ENCODE measurements around the gene NDST3. TPM values are rescaled to one million over a fixed set of nuclear protein-coding genes. Genes with fewer than 3 reads are reported as not detected.

NDST3 gene
- total RNA-seq, 1 experiment from 2014 or later: 0.04 TPM

DNA sequence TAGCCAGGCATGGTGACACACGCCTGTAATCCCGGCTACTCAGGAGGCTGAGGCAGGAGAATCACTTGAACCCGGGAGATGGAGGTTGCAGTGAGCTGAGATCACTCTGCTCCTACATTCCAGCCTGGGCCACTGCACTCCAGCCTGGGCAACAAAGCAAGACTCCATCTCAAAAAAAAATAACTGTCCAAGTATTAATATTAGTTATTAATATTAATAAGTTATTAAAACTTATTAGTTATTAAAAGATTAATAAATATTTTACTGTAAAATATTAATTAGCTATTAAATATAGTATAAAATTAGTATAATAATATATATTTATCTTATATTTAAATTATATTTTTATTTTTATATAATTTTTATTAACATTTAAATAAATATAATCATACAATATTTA lies 19.5 kb upstream of the NDST3 start:
- DNase-seq: no peak
- no peak for ATAC-seq
- no peaks in the 10 kb centered on the region for H4K20me1 ChIP-seq (ENCODE audit: low read length)
- no peak overlapping the region for H3K4me3 ChIP-seq (ENCODE audit: low read length)
- no peak overlapping the region for H2AFZ ChIP-seq (ENCODE audit: low read length)
- no peaks in the 10 kb centered on the region for H3K79me2 ChIP-seq (ENCODE audit: low read length)
- no peak for TF ChIP-seq EZH2phosphoT487 (IDR thresholded peaks at IDR 0.05; ENCODE audit: borderline replicate concordance, low read length)
- H3K27ac ChIP-seq (ENCODE audit: low read length): no peak overlapping the region
- no peaks in the 10 kb centered on the region for H3K36me3 ChIP-seq (ENCODE audit: low read depth, low read length)
- H3K4me1 ChIP-seq (ENCODE audit: insufficient read depth, low read length): no peaks in the 10 kb centered on the region
- POLR2A ChIA-PET (ENCODE audit: unreplicated experiment): no interaction called here
- no peak overlapping the region for H3K9ac ChIP-seq (ENCODE audit: low read length)
- CTCF ChIA-PET: no interaction called here
- BruUV-seq (replicated peaks): no TSS peak
- H3K9me3 ChIP-seq (ENCODE audit: low read length): no peaks in the 10 kb centered on the region
- no peak overlapping the region for H3K4me2 ChIP-seq (ENCODE audit: low read length)
- intact Hi-C loops (cut with micrococcal nuclease): no loop called here
- no peaks in the 10 kb centered on the region for H3K27me3 ChIP-seq (ENCODE audit: low read length)
- H3K9me2 ChIP-seq (replicated peaks; ENCODE audit: low read length): no peaks in the 10 kb centered on the region
- no peaks in the 10 kb centered on the region for H3F3A ChIP-seq (ENCODE audit: low read length, unreplicated experiment)

GRCh38 chr4:118018381-118019145 lies 15.7 kb upstream of the NDST3 start:
- Histone ChIP-seq H3K4me1 (ENCODE audit: insufficient read depth, low read length) (no peaks in the 10 kb centered on the region), H3K9ac (ENCODE audit: low read length) (no peak overlapping the region), H3K36me3 (ENCODE audit: low read depth, low read length) (no peaks in the 10 kb centered on the region), H3F3A (ENCODE audit: low read length, unreplicated experiment) (no peaks in the 10 kb centered on the region), H3K79me2 (ENCODE audit: low read length) (no peaks in the 10 kb centered on the region), H3K4me2 (ENCODE audit: low read length) (no peak overlapping the region), H2AFZ (ENCODE audit: low read length) (no peak overlapping the region), H4K20me1 (ENCODE audit: low read length) (no peaks in the 10 kb centered on the region), H3K27me3 (ENCODE audit: low read length) (no peaks in the 10 kb centered on the region), H3K4me3 (ENCODE audit: low read length) (no peak overlapping the region), H3K9me3 (ENCODE audit: low read length) (no peaks in the 10 kb centered on the region), H3K27ac (ENCODE audit: low read length) (no peak overlapping the region), H3K9me2 (replicated peaks; ENCODE audit: low read length) (no peaks in the 10 kb centered on the region)
- no peak for DNase-seq
- no peak for ATAC-seq
- no TSS peak for BruUV-seq (replicated peaks)
- TF ChIP-seq EZH2phosphoT487 (IDR thresholded peaks at IDR 0.05; ENCODE audit: borderline replicate concordance, low read length) (no peak), CTCF (conservative IDR thresholded peaks at IDR 0.05; ENCODE audit: low read depth, low read length) (no peak), EZH2 (IDR thresholded peaks at IDR 0.05; ENCODE audit: low read length, unreplicated experiment) (no peak)
- CTCF ChIA-PET: no interaction called here
- POLR2A ChIA-PET (ENCODE audit: unreplicated experiment): no interaction called here
- intact Hi-C loops (cut with micrococcal nuclease): no loop called here

DNA sequence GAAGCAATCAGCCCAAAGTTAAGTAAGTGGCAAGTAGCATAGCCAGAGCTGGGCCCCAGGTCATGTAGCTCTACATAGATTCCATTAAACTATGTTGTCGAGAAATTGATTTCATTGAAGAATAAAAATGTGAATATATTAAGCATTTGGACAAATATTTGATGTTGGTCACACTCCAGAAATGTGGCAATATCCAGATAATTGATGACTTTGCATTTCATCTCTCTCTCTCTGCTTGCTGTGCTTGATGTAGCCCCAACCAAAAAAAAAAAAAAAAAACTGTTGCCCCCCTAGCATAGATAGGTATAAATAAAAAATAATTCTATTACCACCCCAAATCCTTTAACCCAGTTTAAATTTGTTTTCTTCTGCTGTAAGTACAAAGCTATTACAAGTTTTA lies 7.5 kb upstream of the NDST3 start:
- Histone ChIP-seq H3K9me2 (replicated peaks; ENCODE audit: low read length) (no peaks in the 10 kb centered on the region), H3K9me3 (ENCODE audit: low read length) (no peaks in the 10 kb centered on the region), H3K27me3 (ENCODE audit: low read length) (no peaks in the 10 kb centered on the region), H3K27ac (ENCODE audit: low read length) (no peak overlapping the region), H3K36me3 (ENCODE audit: low read depth, low read length) (no peaks in the 10 kb centered on the region), H2AFZ (ENCODE audit: low read length) (no peak overlapping the region), H4K20me1 (ENCODE audit: low read length) (no peaks in the 10 kb centered on the region), H3K79me2 (ENCODE audit: low read length) (no peaks in the 10 kb centered on the region), H3F3A (ENCODE audit: low read length, unreplicated experiment) (no peaks in the 10 kb centered on the region), H3K9ac (ENCODE audit: low read length) (no peak overlapping the region), H3K4me1 (ENCODE audit: insufficient read depth, low read length) (no peaks in the 10 kb centered on the region), H3K4me3 (ENCODE audit: low read length) (no peak overlapping the region), H3K4me2 (ENCODE audit: low read length) (no peak overlapping the region)
- DNase-seq: no peak
- TF ChIP-seq EZH2phosphoT487 (IDR thresholded peaks at IDR 0.05; ENCODE audit: borderline replicate concordance, low read length) (no peak), CTCF (conservative IDR thresholded peaks at IDR 0.05; ENCODE audit: low read depth, low read length) (no peak), EZH2 (IDR thresholded peaks at IDR 0.05; ENCODE audit: low read length, unreplicated experiment) (no peak)
- CTCF ChIA-PET: interaction anchor here (0.7 kb wide), 1 partner anchor 86 kb away, joined by 8 read pairs; no protein-coding TSS in a partner anchor
- BruUV-seq (replicated peaks): no TSS peak
- POLR2A ChIA-PET (ENCODE audit: unreplicated experiment): no interaction called here
- intact Hi-C loops (cut with micrococcal nuclease): no loop called here
- no peak for ATAC-seq
